Forelimb muscle (tissue), 1 donor: Measurements from ENCODE around the gene TM4SF18. TPM values are rescaled to one million over a fixed set of nuclear protein-coding genes. Genes with fewer than 3 reads are reported as not detected.

Experiments used
- DNase-seq: peaks from one replicate; pipeline ENCODE4 v3.0.0-alpha.2; 2013; ENCODE audit warnings: low read depth
- polyA plus RNA-seq: library from polyadenylated mRNA; unstranded; fragments of 120-200 nt; gene quantifications from one replicate; pipeline ENCODE4 v1.2.1, GENCODE V29; 2013; ENCODE audit not compliant: insufficient read length

The TM4SF18 gene
- polyA plus RNA-seq, 1 donor, result 10.5 TPM

DNA sequence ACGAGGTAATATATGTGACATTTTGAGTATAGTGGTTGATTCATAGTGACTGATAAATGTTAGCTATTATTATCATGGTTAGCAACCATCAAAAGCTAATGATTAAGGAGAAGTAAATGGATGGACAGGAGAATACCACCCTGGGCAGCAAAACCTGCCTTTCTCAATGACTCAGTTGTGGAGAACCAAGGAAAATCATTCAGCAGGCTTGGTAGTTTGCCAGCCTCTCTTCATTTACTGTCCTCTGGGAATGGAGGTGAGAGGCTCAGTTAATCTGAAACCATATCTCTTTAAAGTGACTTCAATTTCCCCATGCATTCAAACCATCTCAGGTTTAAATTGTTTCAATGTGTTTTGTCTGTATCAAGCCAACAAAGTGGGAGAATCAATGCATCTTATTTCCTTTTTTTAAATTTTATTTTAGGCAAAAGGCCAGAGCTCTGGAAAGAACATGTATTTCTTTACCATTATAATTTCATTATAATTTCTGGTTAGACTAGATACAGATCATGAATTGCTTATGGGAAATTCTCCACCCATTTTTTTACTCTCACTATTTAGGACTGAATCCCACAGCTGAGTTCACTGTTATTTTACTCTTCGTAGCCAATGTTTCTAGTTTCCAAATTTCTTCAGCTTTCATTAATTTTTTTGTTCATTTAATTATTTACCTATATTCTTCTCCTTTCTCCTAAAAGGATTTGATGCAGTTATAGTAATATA is 2.7 kb downstream of the TM4SF18 start:
- DNase-seq, result no peak

GRCh38 chr3:149327156-149327555 is 6.3 kb downstream of the TM4SF18 start:
- no peak for DNase-seq

DNA sequence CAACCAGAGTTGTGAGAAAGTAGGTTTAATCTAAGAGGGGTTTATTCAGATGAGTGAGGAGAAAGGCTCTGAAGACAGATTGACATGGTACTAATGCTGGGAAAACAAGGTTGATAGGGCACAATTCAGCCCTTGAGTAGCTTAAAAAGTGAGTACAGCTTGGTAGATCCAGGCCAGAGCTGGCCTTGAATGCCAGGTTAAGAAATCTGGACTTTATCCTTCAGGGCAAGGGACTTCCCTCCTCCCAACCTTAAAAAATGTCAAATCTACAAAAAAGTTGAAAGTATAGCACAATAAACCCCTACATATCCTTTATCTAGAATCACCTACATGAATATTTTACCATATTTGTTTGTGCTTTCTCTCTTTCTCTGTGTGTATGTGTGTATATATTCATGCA is 7.9 kb downstream of the TM4SF18 start:
- no peak for DNase-seq

GRCh38 chr3:149324332-149324731 is 9.1 kb downstream of the TM4SF18 start:
- no peak for DNase-seq

GRCh38 chr3:149321640-149322039 is 11.8 kb downstream of the TM4SF18 start:
- DNase-seq, result no peak

DNA sequence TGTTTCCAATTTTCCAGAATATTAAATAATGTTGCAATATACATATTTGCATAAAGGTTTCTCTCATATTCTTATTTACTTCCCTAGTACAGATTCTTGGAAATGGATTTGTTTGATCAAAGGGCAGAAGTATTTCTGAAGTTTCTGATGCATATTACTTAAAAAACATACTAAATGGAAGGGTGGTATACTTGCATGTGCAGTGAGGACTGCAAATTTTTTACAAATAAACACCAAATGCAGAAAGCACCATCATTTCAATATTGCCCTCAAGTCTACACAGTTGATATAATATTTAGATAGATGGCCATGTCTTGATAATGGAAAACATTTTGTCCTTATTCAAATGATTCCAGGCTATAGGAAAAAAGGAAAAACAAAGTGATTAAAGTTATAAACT is 12.3 kb downstream of the TM4SF18 start:
- no peak for DNase-seq

- no peak for DNase-seq
These were observed 13.7 kb downstream of the TM4SF18 start for GRCh38 chr3:149319750-149320149.

GRCh38 chr3:149317072-149317471 is 16.4 kb downstream of the TM4SF18 start:
- DNase-seq, result no peak

DNA sequence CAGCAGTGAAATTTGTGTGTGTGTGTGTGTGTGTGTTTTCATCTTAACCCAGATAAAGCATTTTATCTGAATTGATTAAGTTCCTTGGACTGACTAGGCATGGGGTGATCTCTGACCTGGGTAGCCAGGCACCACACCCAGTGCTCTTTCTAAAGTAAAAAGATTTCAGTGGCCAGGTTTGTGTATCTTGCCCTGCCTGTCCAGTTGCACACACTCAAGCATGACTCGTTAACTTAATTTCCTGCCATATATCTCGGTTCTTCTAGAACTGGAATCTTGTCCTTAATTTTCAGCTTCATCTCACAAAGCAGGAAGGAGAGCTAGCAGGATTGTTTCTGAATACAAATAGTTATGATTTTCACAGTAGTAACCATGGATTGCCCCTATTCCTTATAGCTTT is 17.0 kb downstream of the TM4SF18 start:
- no peak for DNase-seq

- no peak for DNase-seq
These were observed 17.7 kb downstream of the TM4SF18 start for GRCh38 chr3:149315694-149316093.

GRCh38 chr3:149314807-149315578 is 18.4 kb downstream of the TM4SF18 start:
- no peak for DNase-seq

DNA sequence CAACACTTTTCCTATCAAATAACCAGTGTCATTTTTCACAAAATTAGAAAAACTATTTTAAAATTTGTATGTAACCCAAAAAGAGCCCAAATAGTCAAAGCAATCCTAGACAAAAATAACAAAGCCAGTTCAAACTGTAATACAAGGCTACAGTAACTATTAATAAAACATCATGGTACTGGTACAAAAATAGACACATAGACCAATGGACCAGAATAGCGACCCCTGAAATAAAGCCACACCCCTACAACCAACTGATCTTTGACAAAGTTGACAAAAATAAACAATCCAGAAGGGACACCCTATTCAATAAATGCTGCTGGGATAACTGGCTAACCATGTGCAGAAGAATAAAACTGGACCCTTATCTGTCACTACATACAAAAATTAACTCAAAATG is 19.9 kb downstream of the TM4SF18 start:
- DNase-seq, result no peak

- DNase-seq, result no peak
These were observed 22.5 kb downstream of the TM4SF18 start for GRCh38 chr3:149310796-149311534.

DNA sequence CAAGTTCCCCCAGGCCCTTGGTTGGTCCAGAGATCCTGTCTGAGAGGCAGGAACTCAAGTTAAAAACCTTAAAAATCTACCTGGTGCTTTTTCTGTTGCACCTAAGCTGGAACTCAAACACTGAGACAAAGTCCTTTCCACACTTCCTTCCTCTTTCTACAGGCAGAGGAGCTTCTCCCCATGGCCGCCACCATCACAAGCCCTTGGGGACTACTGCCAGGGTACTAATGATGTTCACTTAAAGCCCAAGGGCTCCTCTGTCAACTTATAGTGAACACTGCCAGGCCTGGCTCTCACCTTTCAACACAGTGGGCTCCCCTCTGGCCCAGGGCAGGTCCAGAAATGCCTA is 26.0 kb downstream of the TM4SF18 start:
- DNase-seq, result no peak

- no peak for DNase-seq
These were observed 26.5 kb downstream of the TM4SF18 start for GRCh38 chr3:149306751-149307434.

- no peak for DNase-seq
These were observed 28.1 kb downstream of the TM4SF18 start for GRCh38 chr3:149305376-149305775.

DNA sequence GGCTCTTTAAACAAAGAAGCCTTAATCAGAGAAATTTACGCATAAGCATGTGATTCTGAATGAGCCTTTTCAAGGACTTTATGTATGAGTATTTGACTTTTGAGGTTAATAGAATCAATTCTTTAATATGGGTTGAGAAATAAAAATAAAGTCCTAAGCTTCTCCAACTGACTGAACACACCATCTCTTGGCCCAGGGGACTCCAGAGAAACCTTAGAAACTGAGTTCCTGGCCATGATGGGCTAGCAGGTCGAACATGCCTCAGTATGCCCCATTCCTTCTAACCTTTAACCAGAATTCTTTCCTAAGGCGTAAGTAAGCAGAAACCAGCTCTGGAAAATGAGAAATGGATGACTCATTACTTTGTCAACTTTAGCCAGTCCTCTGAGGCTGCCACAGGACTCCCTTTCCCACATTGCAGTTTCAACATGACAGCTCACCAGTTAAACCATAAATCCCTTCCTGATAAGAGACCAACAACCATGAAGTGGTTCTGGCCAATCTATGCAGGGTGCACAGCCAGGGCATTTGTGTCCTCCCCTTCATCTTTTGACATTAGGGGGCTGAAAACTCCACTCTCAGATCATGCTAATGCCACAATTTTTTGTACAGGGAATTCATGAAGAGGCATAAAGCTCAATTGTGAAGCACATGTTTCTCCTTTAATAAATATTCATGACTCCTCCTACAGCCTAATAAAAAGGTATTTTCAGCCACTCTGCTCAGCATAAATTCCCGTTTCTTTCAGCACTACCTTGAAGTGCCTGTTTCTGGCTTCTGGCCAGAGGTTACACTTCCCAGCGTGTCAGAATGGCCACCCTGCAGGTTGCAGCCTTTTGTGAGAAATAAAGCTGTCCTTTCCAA is 33.3 kb downstream of the TM4SF18 start:
- no peak for DNase-seq

DNA sequence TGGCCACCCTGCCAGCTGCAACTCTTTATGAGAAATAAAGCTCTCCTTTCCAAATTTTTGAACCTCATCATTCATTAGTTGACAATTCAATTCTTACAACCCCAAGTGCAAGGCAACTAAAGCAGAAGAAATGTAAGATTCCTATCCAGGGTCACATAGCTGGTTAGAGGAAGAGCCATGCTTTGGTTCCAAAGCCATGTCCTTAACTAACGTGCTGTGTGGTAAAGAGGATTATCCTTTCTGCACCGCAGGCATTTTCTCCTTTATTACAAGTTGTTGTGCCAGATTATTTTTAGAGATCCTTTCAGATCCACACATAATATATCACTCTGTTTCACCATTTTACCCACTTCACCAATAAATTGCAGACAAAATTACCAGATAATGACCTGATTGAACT is 36.5 kb downstream of the TM4SF18 start:
- no peak for DNase-seq

GRCh38 chr3:149292666-149293065 is 40.8 kb downstream of the TM4SF18 start:
- no peak for DNase-seq

- no peak for DNase-seq
These were observed 42.3 kb downstream of the TM4SF18 start for GRCh38 chr3:149291178-149291577.

GRCh38 chr3:149288655-149289054 is 44.8 kb downstream of the TM4SF18 start:
- no peak for DNase-seq
